Stomach (tissue), 4 donors: ENCODE data around the gene NKAIN2.

ENCODE experiments used
- POLR2A ChIP-seq, 4 donors: fragments of 450-650 bp; IDR thresholded peaks; one replicate each; pipeline ENCODE4 v1.6.1; 2016; ENCODE audit warnings: antibody characterized with exemption in 4 of 4, control low read depth in 2 of 4, mild to moderate bottlenecking in 1 of 4, moderate library complexity in 1 of 4
- POLR2AphosphoS5 ChIP-seq, 3 donors: sonication (generic); formaldehyde crosslinking; IDR thresholded peaks; one replicate each; pipeline ENCODE4 v1.6.1; 2016; ENCODE audit warnings: antibody characterized with exemption in 3 of 3
- TF ChIP-seq, protein P1 (sequence below), 7 experiments: fragments of 450-650 bp in 4 of 7; fragments of 200-600 bp in 3 of 7; sonication (generic) in 3 of 7; IDR thresholded peaks; one replicate each; pipeline ENCODE4 v1.5.1; 2016 to 2019; ENCODE audit warnings: antibody characterized with exemption in 7 of 7, control low read depth in 2 of 7, mild to moderate bottlenecking in 1 of 7

DNA sequence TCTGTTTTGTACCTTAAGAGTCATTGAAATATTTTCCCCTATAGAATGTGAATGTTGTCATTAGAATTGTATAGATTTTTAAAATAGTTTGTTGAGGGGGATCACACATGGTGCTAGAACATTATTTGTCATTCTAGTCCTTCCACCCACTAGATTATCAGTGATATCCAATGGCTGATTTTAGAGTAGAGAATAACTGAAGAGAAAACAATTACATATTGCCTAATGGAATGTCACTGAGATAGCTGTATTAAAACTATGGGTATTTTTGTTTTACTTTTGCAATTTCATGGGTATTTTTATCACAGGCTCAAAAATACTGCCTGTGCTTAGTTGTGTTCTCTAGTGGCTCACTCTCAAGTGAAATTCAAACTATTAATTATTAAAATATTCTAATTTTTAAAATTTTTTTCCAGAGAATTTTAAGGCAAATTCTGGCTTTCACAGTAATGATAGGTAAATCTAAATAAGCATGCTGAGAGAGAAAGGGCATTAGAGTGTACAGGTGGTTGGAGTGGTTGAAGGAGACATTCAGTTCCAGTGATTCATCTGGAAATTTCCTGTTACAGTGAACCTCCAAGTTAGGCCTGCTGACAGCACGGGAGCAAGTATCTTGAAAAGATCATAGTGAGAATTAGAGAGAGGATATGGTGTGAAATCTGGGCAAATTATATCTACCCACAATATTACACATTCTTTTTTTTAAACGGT is 399.6 kb downstream of the NKAIN2 start:
- TF ChIP-seq POLR2AphosphoS5 (IDR thresholded peaks at IDR 0.05) (no peak), POLR2A (IDR thresholded peaks at IDR 0.05) (no peak)
- TF ChIP-seq, protein P1, sequence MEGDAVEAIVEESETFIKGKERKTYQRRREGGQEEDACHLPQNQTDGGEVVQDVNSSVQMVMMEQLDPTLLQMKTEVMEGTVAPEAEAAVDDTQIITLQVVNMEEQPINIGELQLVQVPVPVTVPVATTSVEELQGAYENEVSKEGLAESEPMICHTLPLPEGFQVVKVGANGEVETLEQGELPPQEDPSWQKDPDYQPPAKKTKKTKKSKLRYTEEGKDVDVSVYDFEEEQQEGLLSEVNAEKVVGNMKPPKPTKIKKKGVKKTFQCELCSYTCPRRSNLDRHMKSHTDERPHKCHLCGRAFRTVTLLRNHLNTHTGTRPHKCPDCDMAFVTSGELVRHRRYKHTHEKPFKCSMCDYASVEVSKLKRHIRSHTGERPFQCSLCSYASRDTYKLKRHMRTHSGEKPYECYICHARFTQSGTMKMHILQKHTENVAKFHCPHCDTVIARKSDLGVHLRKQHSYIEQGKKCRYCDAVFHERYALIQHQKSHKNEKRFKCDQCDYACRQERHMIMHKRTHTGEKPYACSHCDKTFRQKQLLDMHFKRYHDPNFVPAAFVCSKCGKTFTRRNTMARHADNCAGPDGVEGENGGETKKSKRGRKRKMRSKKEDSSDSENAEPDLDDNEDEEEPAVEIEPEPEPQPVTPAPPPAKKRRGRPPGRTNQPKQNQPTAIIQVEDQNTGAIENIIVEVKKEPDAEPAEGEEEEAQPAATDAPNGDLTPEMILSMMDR (IDR thresholded peaks at IDR 0.05): no peak
